Kidney epithelial cell (primary cell): ENCODE data around the gene FAM114A1. TPM values are rescaled to one million over a fixed set of nuclear protein-coding genes. Genes with fewer than 3 reads are reported as not detected.

Experiments used
- DNase-seq: peaks from one replicate; pipeline ENCODE4 v3.0.0-alpha.2; 2010; ENCODE audit warnings: low read depth
- H3K27me3 ChIP-seq: 2 replicates; pipeline ENCODE4 v1.6.0; 2011; ENCODE audit warnings: low read length; ENCODE audit not compliant: control insufficient read depth, insufficient read depth
- H3K36me3 ChIP-seq: 2 replicates; pipeline ENCODE4 v1.5.1; 2011; ENCODE audit warnings: low read length; ENCODE audit not compliant: control insufficient read depth, insufficient read depth
- H3K4me3 ChIP-seq: 2 replicates; pipeline ENCODE4 v1.5.1; 2011; ENCODE audit warnings: low read depth, mild to moderate bottlenecking, control low read depth, low read length
- total RNA-seq: library from RNA; depleted of rRNA; stranded (reverse); fragments of >200 nt; gene quantifications from 2 replicates; pipeline ENCODE4 v1.2.3, GENCODE V29; 2015
- TF ChIP-seq, protein P1 (sequence below): IDR thresholded peaks from 2 replicates; pipeline ENCODE4 v1.5.1; 2011; ENCODE audit warnings: mild to moderate bottlenecking, moderate library complexity, low read length, control low read depth, inconsistent platforms; ENCODE audit not compliant: insufficient read depth, poor library complexity, severe bottlenecking

Gene FAM114A1
- total RNA-seq = 39.6 and 53.9 TPM in 2 replicates

DNA sequence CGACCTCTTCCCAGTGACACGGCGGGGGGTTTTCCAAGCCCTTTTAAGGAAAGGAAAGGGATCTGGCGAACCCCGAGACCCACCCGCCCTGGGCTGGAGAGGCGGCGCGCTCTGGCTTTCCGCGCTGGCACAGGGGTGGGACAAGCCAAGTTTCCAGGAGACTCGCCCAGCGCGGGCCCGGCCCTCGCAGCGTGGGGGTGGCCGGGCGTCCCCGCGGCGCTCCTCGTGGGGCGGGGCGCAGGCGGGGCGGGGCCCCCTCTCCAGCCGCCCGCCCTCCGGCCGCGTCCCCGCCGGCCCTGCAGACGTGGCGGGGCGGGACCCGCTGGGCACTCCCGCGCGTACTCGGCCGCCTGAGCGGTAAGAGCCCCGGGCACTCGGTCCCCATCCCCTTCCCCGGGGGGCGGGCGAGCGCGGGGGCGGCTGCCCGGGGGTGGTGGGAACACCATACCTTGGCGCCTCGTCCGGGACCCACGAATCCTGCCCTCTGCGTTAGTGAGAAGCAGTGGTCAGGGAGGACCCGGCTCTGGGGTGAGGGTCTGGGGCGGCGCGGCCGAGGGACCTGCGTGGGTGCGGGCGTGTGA, at the start of gene FAM114A1:
TSS of gene FAM114A1 (plus strand) at position 329 of the 581 bp plus-strand sequence. CDS start 10,273 bp downstream, outside the sequence.
- DNase-seq = no peak
- no peaks in the 10 kb centered on the region for H3K27me3 ChIP-seq
- H3K36me3 ChIP-seq = no peaks in the 10 kb centered on the region
- TF ChIP-seq, protein P1, sequence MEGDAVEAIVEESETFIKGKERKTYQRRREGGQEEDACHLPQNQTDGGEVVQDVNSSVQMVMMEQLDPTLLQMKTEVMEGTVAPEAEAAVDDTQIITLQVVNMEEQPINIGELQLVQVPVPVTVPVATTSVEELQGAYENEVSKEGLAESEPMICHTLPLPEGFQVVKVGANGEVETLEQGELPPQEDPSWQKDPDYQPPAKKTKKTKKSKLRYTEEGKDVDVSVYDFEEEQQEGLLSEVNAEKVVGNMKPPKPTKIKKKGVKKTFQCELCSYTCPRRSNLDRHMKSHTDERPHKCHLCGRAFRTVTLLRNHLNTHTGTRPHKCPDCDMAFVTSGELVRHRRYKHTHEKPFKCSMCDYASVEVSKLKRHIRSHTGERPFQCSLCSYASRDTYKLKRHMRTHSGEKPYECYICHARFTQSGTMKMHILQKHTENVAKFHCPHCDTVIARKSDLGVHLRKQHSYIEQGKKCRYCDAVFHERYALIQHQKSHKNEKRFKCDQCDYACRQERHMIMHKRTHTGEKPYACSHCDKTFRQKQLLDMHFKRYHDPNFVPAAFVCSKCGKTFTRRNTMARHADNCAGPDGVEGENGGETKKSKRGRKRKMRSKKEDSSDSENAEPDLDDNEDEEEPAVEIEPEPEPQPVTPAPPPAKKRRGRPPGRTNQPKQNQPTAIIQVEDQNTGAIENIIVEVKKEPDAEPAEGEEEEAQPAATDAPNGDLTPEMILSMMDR = no peak
- peak within 1 kb of the TSS; percentile 94 for H3K4me3 ChIP-seq

DNA sequence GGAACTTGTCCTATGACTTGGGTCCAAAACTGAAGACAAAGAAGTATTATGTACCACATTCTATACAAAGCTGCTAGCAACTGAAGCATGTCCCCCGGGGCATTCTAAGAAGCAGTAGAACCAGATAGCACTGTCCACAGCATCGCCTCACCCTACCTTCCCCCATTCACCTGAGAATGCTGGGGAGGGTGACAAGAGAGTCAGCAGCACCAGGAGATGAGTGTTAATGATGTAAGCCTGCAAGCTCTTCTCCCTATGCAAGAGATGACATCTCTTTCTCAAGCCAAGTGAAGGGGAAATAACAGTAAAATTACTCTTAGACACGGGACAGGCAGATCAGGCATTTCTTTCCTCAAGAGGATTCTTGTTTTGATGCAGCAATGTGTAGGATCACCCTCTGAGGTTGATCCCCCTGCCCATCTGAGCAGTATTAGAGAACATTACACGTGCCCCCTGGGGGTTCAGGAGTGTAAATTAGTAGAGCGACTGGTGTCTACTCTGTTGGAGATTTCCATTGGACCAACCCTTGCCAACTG, 49.1 kb upstream of the FAM114A1 start:
- Histone ChIP-seq H3K27me3 (no peaks in the 10 kb centered on the region), H3K4me3 (no peak overlapping the region), H3K36me3 (no peaks in the 10 kb centered on the region)
- no peak for DNase-seq
- TF ChIP-seq, protein P1 = no peak

GRCh38 chr4:38819569-38819968, 48.0 kb upstream of the FAM114A1 start:
- Histone ChIP-seq H3K36me3 (no peaks in the 10 kb centered on the region), H3K27me3 (no peaks in the 10 kb centered on the region), H3K4me3 (no peak overlapping the region)
- TF ChIP-seq, protein P1 = no peak
- no peak for DNase-seq

DNA sequence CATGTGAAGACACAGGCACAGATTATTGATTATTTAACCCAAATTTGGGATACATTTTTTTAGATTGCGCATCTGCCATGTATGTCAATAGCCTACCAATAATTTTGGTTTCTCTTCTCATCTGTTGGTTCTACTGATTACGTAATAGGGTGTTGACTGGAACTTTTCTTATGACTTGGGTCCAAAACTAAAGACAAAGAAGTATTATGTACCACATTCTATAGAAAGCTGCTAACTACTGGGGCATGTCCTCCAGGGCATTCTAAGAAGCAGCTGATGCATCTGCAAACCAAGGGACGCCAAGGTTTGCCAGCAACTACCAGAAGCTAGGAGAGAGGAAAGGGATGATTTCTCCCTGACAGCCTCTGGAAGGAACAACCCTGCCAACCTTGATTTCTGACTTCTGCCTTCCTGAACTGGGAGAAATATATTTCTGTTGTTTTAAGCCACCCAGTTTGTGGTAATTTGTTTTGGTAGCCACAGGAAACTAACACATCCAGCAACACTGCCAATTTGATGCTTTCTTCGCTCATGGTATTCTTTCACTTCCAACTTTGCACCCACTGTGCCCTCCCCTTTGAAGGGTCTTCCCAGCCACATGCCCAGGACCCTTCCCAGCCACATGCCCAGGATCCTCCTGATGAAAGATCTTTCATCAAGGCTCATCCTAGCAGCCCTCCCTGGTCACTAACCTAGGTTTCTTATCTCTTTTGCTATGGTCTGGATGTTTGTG, 47.1 kb upstream of the FAM114A1 start:
- H3K4me3 ChIP-seq = no peak overlapping the region
- H3K27me3 ChIP-seq = no peaks in the 10 kb centered on the region
- TF ChIP-seq, protein P1 = no peak
- no peak for DNase-seq
- H3K36me3 ChIP-seq = no peaks in the 10 kb centered on the region

- H3K4me3 ChIP-seq = no peak overlapping the region
- TF ChIP-seq, protein P1 = no peak
- no peaks in the 10 kb centered on the region for H3K36me3 ChIP-seq
- no peak for DNase-seq
- no peaks in the 10 kb centered on the region for H3K27me3 ChIP-seq
Observed at GRCh38 chr4:38821739-38822138, 45.9 kb upstream of the FAM114A1 start.
